HEK293T (cell line): ENCODE data around the gene MYBPC3.

Experiments
- ARNT ChIP-seq: fragments of 450-650 bp; IDR thresholded peaks from 2 replicates; pipeline ENCODE4 v1.6.1; 2017; ENCODE audit warnings: mild to moderate bottlenecking
- BHLHE40 ChIP-seq: fragments of 450-650 bp; IDR thresholded peaks from 2 replicates; pipeline ENCODE4 v1.6.1; 2016; ENCODE audit warnings: mild to moderate bottlenecking, moderate library complexity, borderline replicate concordance
- CTBP1 ChIP-seq: fragments of 450-650 bp; IDR thresholded peaks from 2 replicates; pipeline ENCODE4 v1.6.1; 2016; ENCODE audit warnings: borderline replicate concordance
- FOXA1 ChIP-seq: fragments of 450-650 bp; IDR thresholded peaks from 2 replicates; pipeline ENCODE4 v1.6.1; 2016; ENCODE audit warnings: mild to moderate bottlenecking
- NFRKB ChIP-seq: fragments of 450-650 bp; IDR thresholded peaks from 2 replicates; pipeline ENCODE4 v1.6.1; 2016; ENCODE audit warnings: mild to moderate bottlenecking, moderate library complexity
- SP1 ChIP-seq: fragments of 450-650 bp; IDR thresholded peaks from 2 replicates; pipeline ENCODE4 v1.6.1; 2017
- ZNF384 ChIP-seq: fragments of 450-650 bp; IDR thresholded peaks from 2 replicates; pipeline ENCODE4 v1.6.1; 2016

GRCh38 chr11:47340010-47340409 lies 12.5 kb downstream of the MYBPC3 start:
- TF ChIP-seq ARNT: no peak
- no peak for TF ChIP-seq BHLHE40
- TF ChIP-seq SP1: no peak
- TF ChIP-seq FOXA1: no peak
- no peak for TF ChIP-seq NFRKB
- TF ChIP-seq CTBP1: no peak
- TF ChIP-seq ZNF384: no peak
